ENCODE data around the gene GNG11. TPM values are rescaled to one million over a fixed set of nuclear protein-coding genes. Genes with fewer than 3 reads are reported as not detected.

GNG11 gene
- total RNA-seq, 1 experiment from 2014 or later, result 7.0 TPM

DNA sequence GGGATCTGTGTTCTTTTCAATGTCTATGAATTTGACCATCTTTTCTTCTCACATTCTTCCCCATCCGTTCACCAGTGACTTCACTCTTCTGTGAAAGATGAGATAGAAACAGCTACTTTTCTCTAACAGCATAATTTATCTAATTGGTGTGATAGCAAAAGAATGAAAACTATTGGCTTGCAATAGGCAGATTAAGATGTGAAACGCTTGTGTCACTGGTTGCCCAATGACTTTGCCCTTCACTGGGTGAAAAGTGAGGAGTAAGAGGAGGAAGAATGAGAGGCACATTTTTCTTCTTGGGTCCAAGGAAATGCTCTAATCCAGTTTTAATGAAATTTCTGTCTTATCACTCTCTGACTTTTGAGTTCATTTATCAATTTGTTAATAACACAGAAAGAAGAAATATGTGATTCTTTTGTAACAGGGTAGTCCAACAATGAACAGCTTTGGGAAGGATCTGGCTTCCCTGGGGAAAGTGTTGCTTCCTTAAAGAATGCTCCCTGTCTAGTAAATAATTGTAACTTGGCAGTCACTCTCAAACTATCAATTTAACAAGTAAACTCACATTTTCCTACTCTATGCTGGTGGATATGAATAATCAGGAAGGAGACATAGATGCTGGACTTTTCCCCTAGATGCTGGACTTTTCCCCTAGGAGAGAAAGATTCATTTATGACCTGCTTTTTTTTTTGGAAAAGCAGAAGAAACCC lies 47.5 kb downstream of the GNG11 start:
- no TSS peak for BruUV-seq (replicated peaks)
- in situ Hi-C loops (cut with HindIII; ENCODE audit: low pct_unique_long_range_greater_than_20kb, low sequenced_read_pairs), result no loop called here

DNA sequence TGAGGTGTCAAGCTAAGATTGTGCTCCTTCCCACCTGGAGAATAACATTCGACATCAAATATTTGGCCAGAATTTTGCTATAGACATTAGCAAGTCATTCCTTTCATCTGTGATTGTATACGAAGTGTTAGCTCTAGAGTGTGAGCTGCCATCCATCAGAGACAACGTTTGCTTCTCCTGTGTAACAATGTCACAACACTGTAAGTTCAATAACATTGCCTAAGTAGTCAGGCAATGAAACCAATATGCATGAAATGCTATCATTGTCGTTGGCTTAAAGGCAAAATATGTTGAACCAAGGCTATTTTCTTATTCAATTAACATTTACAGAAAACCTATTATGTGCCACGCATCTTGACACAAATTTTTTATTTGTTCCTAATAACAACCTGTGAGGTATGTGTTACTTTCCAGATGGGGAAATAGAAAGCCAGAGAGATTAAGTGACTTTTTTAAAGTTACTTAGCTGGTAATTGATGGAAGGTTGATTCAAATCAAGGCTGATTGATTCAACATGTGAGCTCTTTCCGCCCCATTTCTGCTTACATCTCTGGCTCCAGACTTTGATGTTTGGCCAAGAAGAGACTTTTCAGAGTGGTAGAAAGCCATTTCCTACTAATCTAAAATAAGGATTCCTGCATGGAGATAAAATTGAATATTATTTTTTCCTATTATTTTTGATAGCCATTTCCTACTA lies 50.6 kb downstream of the GNG11 start:
- Histone ChIP-seq H3K36me3 (ENCODE audit: control insufficient read depth, insufficient read depth, low read length) (no peaks in the 10 kb centered on the region), H3K4me3 (ENCODE audit: low read depth in 2 of 2, low read length in 2 of 2) (no peak overlapping the region), H3K27me3 (ENCODE audit: control insufficient read depth, insufficient read depth, low read length) (peaks cover 2% of the 10 kb centered on the region; the same call in 1 of the 2 replicates), H3K4me1 (ENCODE audit: control insufficient read depth, insufficient read depth, low read length) (no peaks in the 10 kb centered on the region), H3K9me3 (ENCODE audit: control insufficient read depth, insufficient read depth, low read depth, low read length) (no peaks in the 10 kb centered on the region), H3K27ac (ENCODE audit: low read length) (no peak overlapping the region)
- CTCF ChIA-PET, result no interaction called here
- BruUV-seq (replicated peaks), result no TSS peak
- in situ Hi-C loops (cut with HindIII; ENCODE audit: low pct_unique_long_range_greater_than_20kb, low sequenced_read_pairs) (no loop called here), intact Hi-C loops (cut with micrococcal nuclease; ENCODE audit: unreplicated experiment) (no loop called here)
- TF ChIP-seq SIN3A (IDR thresholded peaks at IDR 0.05; ENCODE audit: borderline replicate concordance, insufficient read depth, low read depth, low read length), result no peak
- TF ChIP-seq, protein P1, sequence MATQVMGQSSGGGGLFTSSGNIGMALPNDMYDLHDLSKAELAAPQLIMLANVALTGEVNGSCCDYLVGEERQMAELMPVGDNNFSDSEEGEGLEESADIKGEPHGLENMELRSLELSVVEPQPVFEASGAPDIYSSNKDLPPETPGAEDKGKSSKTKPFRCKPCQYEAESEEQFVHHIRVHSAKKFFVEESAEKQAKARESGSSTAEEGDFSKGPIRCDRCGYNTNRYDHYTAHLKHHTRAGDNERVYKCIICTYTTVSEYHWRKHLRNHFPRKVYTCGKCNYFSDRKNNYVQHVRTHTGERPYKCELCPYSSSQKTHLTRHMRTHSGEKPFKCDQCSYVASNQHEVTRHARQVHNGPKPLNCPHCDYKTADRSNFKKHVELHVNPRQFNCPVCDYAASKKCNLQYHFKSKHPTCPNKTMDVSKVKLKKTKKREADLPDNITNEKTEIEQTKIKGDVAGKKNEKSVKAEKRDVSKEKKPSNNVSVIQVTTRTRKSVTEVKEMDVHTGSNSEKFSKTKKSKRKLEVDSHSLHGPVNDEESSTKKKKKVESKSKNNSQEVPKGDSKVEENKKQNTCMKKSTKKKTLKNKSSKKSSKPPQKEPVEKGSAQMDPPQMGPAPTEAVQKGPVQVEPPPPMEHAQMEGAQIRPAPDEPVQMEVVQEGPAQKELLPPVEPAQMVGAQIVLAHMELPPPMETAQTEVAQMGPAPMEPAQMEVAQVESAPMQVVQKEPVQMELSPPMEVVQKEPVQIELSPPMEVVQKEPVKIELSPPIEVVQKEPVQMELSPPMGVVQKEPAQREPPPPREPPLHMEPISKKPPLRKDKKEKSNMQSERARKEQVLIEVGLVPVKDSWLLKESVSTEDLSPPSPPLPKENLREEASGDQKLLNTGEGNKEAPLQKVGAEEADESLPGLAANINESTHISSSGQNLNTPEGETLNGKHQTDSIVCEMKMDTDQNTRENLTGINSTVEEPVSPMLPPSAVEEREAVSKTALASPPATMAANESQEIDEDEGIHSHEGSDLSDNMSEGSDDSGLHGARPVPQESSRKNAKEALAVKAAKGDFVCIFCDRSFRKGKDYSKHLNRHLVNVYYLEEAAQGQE (IDR thresholded peaks at IDR 0.05; ENCODE audit: insufficient read depth in 1 of 2, low read depth in 2 of 2, low read length in 1 of 2), result no peak
- TF ChIP-seq POLR2AphosphoS5 (IDR thresholded peaks at IDR 0.05; ENCODE audit: low read depth, low read length), result no peak
- TF ChIP-seq TCF7L2 (IDR thresholded peaks at IDR 0.05; ENCODE audit: low read depth, low read length), result no peak
- TF ChIP-seq, protein P2, sequence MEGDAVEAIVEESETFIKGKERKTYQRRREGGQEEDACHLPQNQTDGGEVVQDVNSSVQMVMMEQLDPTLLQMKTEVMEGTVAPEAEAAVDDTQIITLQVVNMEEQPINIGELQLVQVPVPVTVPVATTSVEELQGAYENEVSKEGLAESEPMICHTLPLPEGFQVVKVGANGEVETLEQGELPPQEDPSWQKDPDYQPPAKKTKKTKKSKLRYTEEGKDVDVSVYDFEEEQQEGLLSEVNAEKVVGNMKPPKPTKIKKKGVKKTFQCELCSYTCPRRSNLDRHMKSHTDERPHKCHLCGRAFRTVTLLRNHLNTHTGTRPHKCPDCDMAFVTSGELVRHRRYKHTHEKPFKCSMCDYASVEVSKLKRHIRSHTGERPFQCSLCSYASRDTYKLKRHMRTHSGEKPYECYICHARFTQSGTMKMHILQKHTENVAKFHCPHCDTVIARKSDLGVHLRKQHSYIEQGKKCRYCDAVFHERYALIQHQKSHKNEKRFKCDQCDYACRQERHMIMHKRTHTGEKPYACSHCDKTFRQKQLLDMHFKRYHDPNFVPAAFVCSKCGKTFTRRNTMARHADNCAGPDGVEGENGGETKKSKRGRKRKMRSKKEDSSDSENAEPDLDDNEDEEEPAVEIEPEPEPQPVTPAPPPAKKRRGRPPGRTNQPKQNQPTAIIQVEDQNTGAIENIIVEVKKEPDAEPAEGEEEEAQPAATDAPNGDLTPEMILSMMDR (IDR thresholded peaks at IDR 0.05), result no peak
- ATAC-seq, result no peak
- POLR2A ChIA-PET, result no interaction called here
- DNase-seq (ENCODE audit: low read depth, low spot score), result no peak

More for the DNA sequence above, 47.5 kb downstream of the GNG11 start:
- no peaks in the 10 kb centered on the region for H3K36me3 ChIP-seq (ENCODE audit: control insufficient read depth, insufficient read depth, low read length)
- peaks cover 2% of the 10 kb centered on the region; the same call in 1 of the 2 replicates for H3K27me3 ChIP-seq (ENCODE audit: control insufficient read depth, insufficient read depth, low read length)
- POLR2A ChIA-PET, result no interaction called here
- no peaks in the 10 kb centered on the region for H3K9me3 ChIP-seq (ENCODE audit: control insufficient read depth, insufficient read depth, low read depth, low read length)
- ATAC-seq, result no peak
- CTCF ChIA-PET, result no interaction called here
- no peak overlapping the region for H3K4me3 ChIP-seq (ENCODE audit: low read depth in 2 of 2, low read length in 2 of 2)
- intact Hi-C loops (cut with micrococcal nuclease; ENCODE audit: unreplicated experiment), result no loop called here
- no peaks in the 10 kb centered on the region for H3K4me1 ChIP-seq (ENCODE audit: control insufficient read depth, insufficient read depth, low read length)
- no peak overlapping the region for H3K27ac ChIP-seq (ENCODE audit: low read length)
- DNase-seq (ENCODE audit: low read depth, low spot score), result no peak
- TF ChIP-seq SIN3A (IDR thresholded peaks at IDR 0.05; ENCODE audit: borderline replicate concordance, insufficient read depth, low read depth, low read length) (no peak), TCF7L2 (IDR thresholded peaks at IDR 0.05; ENCODE audit: low read depth, low read length) (no peak), POLR2AphosphoS5 (IDR thresholded peaks at IDR 0.05; ENCODE audit: low read depth, low read length) (no peak)
- TF ChIP-seq, protein P1 (IDR thresholded peaks at IDR 0.05; ENCODE audit: insufficient read depth in 1 of 2, low read depth in 2 of 2, low read length in 1 of 2), result no peak
- TF ChIP-seq, protein P2 (IDR thresholded peaks at IDR 0.05), result no peak
